HG02884 (cell line): ENCODE data around the gene NCOA3.

ENCODE experiments used
- ATAC-seq: cut with Tn5 transposase; IDR thresholded peaks from one replicate; pipeline ENCODE4 v1.9.1; 2021; ENCODE audit warnings: mild to moderate bottlenecking, moderate library complexity; ENCODE audit not compliant: unreplicated experiment

Gene NCOA3

DNA sequence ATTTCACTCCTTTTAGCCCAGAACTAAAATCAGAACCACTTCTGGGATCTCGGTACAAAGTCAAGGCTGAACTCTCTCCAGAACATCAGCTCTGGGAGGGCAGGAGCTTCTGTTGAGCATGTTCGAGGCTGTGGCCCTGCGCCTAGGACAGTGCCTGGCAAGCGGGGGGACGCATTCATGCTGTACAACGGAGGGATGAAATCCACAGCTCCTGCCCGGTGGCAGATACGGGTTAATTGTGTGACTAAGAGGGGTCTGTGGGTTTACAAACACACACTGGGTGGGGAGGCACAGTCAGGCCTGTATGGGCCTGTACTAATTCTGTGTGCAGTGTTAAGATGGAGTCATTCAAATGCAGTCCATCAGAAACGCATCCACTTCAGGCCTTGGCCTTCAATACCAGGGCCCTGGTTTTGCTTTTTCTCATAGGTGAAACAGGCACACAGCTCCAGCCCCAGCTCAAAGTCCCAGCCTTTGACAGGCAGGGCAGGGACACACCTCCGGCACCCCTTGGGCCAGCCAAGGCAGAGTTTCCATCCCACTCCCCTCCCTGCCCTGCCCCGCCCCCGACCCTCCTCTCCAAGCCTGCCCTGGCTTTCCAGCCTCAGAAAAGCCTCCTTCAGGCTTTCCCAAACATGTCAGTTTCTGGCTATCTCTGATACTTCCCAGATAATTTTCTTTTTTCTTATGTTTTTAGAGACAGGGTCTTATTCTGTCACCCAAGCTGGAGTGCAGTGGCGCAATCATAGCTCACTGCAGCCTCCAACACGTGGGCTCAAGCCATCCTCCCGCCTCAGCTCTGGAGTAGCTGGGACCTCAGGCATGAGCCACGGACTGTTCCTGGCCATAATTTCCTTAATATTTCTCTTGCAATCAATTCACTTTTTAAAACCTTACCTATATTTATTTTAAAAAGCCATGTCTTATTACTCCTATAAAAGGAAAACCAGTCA is 173.8 kb downstream of the NCOA3 start:
- ATAC-seq: no peak

DNA sequence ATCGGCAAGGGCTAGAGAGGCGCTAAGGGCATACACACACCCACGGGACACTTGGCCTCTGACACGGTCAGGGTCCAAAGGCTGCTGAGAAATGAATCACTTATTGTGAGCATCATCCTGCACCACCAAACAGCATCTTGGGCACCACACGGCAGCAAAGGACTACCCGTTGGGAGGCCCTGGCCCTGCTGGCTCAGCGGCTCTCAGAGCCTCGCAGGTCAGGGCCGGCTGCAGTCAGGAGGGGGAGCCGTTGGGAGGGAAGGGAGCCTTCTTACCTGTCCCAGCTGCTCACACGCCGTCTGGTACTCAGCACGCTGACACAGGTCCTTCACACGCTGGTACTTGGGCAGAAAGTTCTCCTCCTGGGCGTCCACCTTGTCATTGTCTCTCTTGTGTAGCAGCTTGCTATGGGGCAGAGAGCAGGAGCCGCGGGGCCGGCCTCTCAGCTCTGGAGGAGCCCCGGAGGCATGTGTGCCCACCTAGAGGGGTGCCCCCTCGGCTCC is 174.6 kb downstream of the NCOA3 start:
- no peak for ATAC-seq

DNA sequence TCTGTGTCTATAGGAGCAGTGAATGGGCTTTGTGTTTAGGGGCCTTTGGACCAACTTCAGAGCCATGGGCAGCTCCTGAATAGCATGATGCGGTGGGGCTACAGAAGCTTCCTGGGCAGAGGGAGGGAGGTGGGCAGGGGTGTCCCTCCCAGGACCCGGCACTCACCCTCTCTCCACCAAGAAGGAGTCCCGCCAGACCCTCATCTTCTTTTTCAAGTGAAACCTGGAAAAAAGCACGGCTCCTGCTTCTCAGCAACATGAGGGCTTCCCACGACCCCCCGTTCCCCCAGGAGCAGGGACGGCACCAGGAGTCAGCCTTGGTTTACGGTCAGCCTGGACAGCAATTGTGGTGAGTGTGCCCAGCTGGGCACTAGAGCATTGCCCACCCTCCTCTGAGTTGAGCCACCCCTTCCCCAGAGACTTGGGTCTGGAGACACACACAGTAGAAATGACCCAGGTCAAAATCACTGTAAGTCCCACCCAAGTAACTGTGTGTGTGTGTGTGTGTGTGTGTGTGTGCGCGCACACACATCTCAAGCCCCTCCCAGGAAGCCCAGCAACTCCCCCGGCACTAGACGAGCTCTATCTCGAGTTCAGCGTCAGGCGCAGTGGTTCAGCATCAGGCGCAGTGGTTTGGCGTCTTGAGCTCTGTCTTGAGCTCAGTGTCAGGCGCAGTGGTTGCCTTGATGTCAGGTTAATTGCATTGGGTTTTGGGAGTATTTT is 175.4 kb downstream of the NCOA3 start:
- ATAC-seq: no peak

DNA sequence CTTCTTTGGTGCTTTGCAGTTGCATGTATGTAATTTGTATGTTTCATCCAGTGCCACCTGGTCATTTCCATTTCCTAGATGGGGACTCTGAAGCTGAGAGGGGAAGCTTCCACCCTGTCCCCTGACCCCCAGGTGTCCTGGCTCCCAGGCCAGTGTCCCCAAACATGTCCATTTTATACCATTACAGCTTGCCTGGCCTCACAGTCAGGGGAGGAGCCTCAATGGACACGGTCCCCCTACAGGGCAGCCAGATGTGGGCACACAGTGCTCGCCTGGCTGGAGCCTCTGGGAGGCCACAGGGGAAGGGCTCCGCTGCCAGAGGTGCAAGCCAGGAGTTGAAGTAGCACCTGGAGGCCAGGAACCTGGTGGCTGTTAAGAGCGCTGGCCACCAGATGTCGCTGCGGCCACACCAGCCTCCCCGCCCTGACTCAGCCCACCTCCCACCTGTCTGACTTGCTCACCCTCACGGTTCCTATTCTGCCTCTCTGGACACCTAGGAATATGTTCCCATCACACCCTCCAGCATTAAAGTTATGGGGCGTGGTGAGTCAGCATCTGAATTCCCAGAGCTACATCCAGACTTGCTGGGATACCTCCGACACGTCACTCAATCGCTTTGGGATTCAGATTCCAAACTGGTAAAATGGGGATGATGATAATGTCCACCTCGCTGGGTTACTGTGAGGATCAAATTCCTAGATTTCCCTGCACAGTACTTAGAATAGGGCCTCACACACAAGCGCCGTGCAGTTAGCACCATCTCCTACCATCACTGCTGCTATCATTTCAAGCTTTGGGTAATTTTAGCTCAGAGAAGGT is 176.2 kb downstream of the NCOA3 start:
- no peak for ATAC-seq

DNA sequence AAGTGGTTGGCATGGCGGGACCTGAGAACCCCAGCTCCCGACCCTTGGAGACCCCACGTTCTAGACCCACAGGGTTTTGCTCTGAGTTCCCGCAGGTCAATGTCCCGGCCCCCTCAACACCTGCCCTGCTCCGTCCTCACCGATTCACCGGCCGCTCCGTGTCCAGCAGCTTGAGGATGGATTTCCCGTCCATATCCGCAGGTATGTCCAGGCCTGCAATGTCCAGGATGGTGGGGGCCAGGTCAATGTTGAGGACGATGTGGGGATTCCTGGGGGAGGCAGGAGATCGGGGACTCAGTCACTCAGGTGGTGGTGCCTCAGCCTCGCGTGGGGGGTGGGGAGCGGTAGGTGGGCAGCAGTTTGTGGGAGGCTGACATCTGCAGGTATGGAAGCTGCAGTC is 176.8 kb downstream of the NCOA3 start:
- no peak for ATAC-seq

DNA sequence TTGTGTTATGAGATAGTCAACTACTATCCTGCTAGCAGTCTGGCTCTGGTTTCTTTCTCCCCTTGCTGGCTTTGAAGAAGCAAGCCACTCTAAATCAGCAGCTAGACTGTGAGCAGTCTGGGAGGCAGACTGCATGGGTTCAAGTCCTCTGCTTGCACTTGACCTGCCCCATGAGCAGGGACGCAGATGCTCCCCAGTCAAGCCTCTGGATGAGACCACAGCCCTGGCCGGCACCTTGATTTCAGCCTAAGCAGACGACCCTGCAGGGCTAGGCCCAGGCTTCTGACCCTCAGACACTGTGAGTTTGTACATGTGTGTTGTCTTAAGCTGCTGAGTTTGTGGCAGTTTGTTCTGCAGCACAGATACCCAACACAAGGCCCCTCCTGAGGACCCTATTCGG is 177.8 kb downstream of the NCOA3 start:
- ATAC-seq: no peak

DNA sequence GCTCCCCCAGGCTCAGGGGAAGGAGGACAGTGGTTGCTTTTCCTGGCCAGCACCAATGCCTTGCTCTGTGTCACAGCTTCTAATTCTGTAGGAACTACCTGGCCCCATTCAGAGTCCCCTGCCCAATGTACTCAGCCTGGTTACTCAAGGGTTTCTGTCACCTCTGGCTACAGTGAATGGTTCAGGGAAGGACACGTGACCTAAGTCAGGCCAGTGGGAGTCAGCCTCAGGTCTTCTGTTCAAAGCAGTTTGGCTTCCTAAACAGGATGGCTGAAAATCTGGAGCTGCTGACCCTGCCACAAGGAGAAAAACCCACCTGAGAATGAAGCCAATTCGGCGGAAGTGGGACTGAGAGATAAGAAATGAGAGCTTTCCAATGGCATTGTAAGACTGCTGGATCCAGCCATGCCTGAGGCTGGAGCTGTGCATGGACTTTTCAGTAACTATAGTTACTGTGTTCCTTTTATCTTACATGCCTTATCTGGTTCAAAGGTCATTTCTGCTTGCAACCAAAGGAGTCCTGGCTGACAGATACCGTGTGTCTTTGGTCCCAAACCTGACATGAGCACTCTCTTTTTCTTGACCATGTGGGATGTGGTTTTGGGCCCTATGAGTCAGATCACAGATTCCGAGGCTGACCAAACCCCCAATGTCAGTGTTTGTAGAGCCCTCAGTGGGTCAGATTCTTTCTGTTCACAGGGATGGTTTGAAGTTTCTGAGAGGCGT is 179.3 kb downstream of the NCOA3 start:
- no peak for ATAC-seq

DNA sequence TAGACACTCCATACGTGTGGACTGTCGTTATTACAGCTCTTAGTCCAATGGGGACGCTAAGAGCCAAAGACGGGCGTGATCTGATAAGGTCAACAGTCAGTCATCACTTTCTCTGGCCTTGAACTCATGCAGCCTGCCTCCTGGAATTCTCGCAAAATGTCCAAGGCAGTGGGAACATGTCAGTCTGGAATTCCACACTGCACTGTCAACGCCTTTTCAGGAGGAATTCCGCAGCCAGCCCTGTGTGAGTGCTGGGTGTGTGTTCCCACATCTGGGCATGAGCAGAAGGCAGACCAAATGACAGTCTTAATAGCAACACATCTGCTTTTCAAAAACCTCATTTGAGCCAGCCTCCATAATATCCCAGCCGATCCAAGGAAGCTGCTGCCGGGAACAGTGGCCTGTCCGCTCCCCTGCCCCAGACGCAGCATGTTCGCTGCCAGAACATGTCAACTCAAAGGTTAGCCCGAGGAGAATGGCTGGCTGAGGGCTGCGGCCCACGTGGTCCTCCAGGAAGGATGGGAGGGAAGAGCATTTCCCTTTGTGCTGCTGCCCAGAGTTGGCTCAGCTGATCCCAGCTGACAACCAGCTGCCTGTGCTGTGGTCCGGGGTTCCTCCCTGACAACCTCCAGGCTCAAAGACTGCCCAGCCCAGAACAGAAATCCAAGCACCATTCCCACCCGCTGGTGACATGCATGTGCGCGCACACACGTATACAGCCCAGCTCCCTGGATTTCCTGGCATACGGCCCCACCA is 180.5 kb downstream of the NCOA3 start:
- no peak for ATAC-seq

DNA sequence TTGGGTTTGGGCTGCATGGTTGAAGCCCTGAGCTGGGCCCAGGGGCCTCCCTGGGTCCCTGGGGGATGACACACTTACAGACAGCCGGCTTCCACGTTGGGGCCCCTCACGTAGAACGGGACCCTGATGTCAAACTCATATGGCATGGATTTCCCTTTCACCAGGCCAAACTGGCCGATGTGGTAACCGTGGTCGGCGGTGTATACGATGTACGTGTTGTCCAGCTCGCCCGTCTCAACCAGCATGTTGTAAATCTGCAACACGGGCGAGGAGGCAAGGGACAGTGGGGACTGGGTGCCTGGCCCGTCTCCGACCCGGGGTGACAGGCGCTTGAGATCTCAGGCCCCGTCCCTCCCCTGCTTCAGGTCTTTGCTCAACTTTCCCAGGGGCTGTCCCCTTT is 181.2 kb downstream of the NCOA3 start:
- no peak for ATAC-seq

DNA sequence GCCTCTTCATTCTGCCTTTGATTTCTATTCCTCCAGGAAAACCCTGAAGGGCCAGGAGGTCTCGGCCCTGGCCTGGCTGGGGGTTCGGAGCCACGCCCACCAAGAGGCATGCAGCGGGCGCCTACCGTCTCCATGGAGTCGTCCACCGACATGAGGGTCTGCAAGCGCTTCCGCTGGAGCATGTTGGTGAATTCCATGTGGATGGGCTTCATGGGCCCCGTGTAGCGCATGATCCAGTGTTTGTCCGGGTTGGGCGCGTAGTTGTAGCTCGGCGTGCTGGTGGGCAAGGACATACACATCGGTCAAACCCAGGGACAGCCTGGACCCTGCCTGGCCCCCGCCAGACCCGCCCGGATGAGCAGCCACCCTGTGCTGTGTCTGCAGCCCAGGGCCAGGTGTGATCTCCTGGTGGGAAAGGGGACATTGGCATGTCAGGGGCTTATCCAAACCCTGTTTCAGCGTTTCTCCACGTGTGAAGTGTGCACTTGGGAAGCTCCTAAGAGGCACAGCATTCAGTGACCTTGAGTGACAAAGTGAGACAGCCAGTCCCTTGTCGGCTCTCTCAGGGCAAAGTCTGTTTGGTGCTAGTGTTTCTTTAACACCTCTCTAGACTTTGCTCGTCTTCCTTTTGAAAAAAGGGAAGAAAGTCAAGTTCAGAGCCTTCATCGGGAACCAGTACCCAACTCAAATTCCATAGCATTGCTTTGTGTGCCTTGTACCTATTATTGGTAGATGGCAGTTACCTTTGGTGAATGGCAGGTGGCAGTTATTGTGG is 182.8 kb downstream of the NCOA3 start:
- ATAC-seq: no peak

DNA sequence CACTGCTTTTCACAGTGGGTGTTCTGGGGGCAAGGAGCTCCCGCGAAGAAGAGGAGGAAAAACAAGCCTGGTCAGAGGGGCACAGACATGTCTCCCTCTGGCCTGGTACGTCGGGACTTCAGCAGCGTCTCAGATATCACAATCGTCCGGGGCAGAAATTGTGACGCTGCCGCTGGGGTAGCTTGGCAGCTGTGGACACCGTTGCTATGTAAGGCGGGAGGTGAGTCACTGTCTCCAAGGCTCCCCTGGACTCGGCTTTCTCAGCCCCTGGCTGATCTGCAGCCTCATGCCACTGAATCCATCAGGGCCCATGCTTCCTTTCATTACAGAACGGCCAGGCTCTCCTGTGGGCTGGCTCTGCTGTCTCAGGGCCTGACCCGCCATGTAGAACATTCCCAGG is 184.9 kb downstream of the NCOA3 start:
- no peak for ATAC-seq

DNA sequence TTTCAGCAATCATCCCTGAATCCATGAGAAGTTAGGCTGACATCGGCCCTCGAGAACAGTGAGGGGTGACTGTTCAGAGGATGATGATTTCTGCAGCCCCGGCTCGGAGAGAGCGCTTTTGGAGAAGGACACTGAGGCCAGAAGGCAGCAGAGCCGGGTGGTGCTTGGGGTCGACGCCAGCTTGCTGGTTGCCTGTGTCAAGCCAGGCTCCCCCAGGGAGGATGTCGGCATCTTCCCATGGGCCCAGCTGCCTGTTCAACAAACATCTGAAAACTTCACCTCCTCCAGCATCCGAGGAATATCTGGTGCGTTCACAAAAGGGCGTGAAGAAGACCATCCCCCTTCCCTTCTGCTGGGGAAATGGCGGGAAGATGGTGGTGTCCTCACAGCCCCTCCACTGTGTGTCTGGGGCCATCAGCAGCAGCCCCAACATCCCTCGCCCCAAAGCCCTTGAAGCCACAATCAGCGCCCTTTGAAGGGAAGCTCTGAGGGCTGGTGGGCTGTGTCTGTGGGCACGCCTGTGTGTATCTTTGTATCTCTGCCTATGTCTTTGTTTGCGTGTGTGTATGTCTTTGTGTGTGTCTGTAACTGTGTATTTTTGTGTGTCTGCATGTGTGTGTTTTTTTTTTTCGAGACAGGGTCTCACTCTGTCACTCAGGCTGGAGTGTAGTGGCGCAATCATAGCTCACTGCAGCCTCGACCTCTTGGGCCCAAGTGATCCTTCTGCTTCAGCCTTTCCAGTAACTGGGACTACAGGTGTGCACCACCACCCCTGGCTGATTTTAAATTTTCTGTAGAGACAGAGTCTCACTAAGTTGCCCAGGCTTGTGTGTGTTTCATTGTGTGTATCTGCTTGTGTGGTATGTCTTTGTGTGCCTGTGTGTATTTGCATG is 185.7 kb downstream of the NCOA3 start:
- no peak for ATAC-seq

DNA sequence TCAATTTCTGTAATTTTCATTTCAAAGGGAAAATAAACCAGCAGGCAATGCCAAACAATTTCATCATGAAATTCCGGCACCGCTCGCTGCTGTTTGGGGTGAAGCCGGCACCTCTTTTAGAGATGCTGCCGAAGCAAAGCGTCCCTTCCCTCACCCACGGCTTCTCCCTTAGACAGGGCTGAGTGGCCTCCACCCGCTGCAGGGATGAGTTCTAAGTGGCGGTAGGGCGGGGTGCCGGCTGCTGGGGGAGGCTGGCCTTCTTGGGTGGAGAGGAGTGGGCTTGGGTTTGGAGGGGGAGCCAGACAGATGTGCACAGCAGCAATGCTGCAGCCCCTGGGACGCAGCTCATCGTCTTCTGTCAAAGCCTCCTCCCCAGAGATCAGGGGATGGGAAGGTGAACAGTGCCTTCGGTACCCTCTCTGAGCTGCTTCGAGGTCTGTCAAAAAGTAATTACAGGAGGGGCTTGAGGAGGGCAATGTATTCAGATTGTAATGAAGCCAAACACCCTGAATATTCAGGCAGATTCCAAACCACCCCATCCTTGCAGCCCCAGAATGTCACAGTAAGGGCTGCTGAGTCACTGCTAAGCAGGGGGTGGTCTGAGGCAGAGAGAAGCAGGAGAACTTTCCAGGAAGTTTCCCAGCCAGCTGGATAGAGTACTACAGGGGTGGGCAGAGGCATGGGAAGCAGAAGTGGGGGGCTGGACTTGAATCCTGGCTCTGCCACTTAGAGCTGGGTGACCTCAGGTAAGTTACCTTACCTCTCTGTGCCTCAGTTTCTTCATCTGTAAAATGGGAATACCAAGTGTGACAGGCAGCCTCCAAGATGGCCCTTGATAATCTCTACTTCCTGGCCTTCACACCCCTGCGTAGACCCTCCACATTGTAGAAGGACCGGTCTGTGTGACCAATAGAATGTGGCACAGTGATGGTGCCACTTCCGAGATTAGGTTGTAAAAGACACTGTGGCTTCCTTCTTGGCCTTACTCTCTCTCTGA is 187.0 kb downstream of the NCOA3 start:
- no peak for ATAC-seq

DNA sequence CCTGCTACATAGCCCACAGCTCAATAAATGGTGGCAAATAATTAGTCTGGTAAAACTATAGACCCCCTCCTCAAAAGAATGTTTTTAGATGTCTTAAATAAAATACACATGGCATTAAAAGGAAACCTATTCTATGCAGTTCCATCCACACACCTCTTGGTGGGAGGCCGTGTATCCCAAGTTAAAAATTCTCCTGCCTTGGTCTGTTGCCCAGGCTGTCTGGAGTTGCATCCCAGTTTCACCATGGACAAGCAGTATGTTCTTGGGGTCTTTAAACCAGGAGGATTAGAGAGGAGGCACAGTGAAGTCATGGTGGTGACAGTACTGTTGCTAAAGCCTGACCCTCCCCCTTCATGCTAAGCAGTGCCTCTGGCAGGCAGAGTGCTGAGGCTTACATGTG is 188.0 kb downstream of the NCOA3 start:
- no peak for ATAC-seq

DNA sequence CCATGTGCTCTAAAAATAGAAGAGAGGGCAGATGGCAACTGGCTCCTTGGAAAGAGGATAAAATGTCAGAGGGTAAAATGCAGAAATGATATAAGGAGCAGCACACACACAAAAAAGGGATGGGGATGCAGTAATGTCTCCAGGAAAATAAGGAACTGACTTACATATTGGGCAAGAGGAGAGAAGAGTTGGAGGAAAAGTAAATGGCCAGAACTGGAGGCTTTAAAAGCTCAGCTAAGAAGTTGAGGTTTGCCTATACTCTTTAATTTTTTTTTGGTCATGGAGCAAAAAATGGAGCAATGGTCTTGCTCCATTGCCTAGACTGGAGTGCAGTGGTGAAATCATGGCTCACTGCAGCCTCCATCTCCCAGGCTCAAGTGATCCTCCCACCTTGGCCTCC is 189.9 kb downstream of the NCOA3 start:
- no peak for ATAC-seq

DNA sequence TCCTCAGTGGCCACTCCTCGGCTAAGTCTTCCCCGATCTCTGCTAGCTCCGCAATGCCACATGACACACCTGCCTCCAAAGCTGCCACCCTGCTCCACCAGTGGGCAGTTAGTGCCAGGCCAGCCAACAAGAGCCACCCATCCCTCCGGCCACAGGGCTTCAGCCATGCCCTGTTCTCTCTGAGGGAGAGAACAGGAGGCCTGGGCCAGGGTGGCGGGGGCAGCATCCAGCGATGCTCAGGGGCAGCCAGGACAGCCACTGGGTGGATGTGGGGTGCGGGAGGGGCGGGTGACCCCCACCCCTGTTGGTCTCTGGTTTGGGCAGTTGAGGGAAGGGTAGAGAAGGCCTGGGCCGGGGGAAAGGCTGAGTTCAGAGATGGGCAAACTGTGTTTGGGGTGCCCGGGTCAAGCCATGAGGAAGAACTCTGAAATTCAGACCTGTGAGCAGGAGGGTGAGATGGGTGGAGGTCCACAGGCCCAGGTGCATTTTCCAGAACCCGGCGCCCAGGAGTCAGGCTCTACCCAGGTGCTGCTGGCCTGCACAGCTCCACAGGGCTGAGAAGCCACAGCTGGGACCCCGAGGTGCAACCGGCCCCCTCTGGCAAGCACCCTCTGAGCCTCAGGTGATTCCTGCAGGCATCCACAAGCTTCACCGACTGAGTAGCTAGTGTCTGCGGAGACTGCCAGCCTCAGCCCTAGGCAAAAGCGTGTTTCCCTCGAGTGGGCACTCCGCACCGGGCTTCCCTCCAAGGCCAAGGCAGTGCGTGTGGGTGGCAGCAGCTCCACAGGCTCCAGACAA is 192.5 kb downstream of the NCOA3 start:
- no peak for ATAC-seq
